HUES6 (cell line): Measurements from ENCODE around the gene MFGE8.

Source experiments
- H3K27ac ChIP-seq: 2 replicates; pipeline ENCODE4 v1.7.0; 2013; ENCODE audit warnings: low read depth, mild to moderate bottlenecking, low read length, inconsistent platforms
- H3K27me3 ChIP-seq: 2 replicates; pipeline ENCODE4 v1.6.1; 2013; ENCODE audit warnings: low read length; ENCODE audit not compliant: control insufficient read depth, insufficient read depth
- H3K36me3 ChIP-seq: 2 replicates; pipeline ENCODE4 v1.6.1; 2013; ENCODE audit warnings: low read length; ENCODE audit not compliant: control insufficient read depth, insufficient read depth
- H3K4me1 ChIP-seq: 2 replicates; pipeline ENCODE4 v1.6.1; 2013; ENCODE audit warnings: low read length; ENCODE audit not compliant: control insufficient read depth, insufficient read depth
- H3K4me3 ChIP-seq: 2 replicates; pipeline ENCODE4 v1.5.1; 2013; ENCODE audit warnings: low read depth, low read length
- H3K9ac ChIP-seq: one replicate; pipeline ENCODE4 v1.6.1; 2013; ENCODE audit warnings: mild to moderate bottlenecking, low read length
- H3K9me3 ChIP-seq: 2 replicates; pipeline ENCODE4 v1.6.1; 2013; ENCODE audit warnings: low read depth, low read length; ENCODE audit not compliant: control insufficient read depth, insufficient read depth

Gene MFGE8

GRCh38 chr15:88880944-88881740, 32.0 kb downstream of the MFGE8 start:
- Histone ChIP-seq H3K9ac (no peak overlapping the region), H3K27ac (no peak overlapping the region), H3K27me3 (no peaks in the 10 kb centered on the region), H3K9me3 (no peaks in the 10 kb centered on the region), H3K4me1 (peaks cover 5% of the 10 kb centered on the region), H3K4me3 (no peak overlapping the region), H3K36me3 (peaks cover 3% of the 10 kb centered on the region; the same call in 1 of the 2 replicates)

DNA sequence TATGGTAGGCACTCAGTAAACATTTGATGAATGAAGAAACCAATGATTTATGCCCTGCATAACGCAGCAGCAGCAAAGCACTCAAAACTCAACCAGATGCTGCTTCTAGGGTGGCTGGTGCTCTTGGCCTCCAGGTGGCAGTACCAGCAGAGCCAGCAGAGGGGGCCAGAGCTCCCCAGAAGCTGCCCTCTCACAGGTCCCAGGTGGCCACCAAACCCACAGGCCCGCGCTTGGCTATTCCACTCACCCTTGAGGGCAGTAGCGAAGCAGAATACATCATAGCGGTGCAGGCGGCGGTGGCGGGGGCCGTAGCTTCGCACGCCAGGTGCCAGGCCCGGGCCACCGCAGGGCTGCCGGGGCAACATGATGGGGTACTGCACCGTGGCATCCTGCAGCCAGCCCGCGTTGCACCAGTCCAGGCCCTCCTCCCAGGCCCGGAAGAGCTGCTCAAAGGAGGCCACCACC, 34.4 kb downstream of the MFGE8 start:
- Histone ChIP-seq H3K4me1 (no peaks in the 10 kb centered on the region), H3K9me3 (no peaks in the 10 kb centered on the region), H3K9ac (no peak overlapping the region), H3K36me3 (peaks cover 3% of the 10 kb centered on the region; the same call in 1 of the 2 replicates), H3K4me3 (no peak overlapping the region), H3K27ac (no peak overlapping the region), H3K27me3 (no peaks in the 10 kb centered on the region)

DNA sequence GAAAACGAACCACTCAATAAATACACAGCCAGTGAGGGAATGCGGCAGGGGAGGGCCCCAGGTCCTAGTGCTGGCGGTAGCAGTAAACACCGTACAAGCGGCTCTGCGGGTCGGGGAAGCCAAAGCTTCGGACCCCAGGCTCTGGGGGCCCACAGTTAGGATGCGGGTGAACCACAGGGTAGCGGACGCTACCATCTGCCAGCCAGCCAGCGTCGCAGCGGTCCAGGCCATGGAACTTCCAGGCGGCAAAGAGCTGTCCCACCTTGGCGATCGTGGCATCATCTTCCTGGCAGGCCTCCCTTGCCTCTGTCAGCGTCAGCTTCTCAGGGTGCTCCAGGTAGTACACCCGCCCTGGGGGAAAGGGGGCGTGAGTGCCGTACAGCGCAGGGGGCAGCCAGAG, 35.3 kb downstream of the MFGE8 start:
- peaks cover 3% of the 10 kb centered on the region; the same call in 1 of the 2 replicates for H3K36me3 ChIP-seq
- no peaks in the 10 kb centered on the region for H3K27me3 ChIP-seq
- H3K9ac ChIP-seq: no peak overlapping the region
- H3K4me3 ChIP-seq: no peak overlapping the region
- no peak overlapping the region for H3K27ac ChIP-seq
- no peaks in the 10 kb centered on the region for H3K4me1 ChIP-seq
- H3K9me3 ChIP-seq: no peaks in the 10 kb centered on the region

DNA sequence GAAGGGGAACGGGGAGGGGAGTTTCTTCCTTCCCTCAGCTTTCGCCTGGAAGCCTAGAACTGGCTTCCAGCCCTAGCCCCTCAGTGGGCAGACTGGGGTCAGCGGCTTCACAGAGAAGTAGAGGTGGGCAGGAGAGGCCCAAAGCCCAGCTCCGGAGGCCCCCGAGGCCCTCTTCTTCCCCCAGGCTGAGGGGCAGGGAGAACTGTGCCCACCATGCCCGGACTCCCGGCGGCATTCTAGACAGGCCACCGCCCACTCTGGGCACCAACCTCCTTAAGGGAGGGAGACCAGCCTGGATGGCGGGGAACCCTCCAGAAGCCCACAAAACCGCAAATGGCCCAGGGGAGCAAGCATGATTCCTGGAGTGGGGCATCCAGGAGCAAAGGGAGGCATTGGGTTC, 35.8 kb downstream of the MFGE8 start:
- Histone ChIP-seq H3K36me3 (peaks cover 3% of the 10 kb centered on the region; the same call in 1 of the 2 replicates), H3K9me3 (no peaks in the 10 kb centered on the region), H3K27ac (no peak overlapping the region), H3K4me3 (no peak overlapping the region), H3K4me1 (no peaks in the 10 kb centered on the region), H3K9ac (no peak overlapping the region), H3K27me3 (no peaks in the 10 kb centered on the region)

GRCh38 chr15:88876573-88876972, 36.6 kb downstream of the MFGE8 start:
- Histone ChIP-seq H3K9me3 (no peaks in the 10 kb centered on the region), H3K4me1 (no peaks in the 10 kb centered on the region), H3K36me3 (peaks cover 1% of the 10 kb centered on the region; the same call in 1 of the 2 replicates), H3K27me3 (no peaks in the 10 kb centered on the region), H3K4me3 (no peak overlapping the region), H3K27ac (no peak overlapping the region), H3K9ac (no peak overlapping the region)

GRCh38 chr15:88874684-88875083, 38.5 kb downstream of the MFGE8 start:
- Histone ChIP-seq H3K4me3 (no peak overlapping the region), H3K36me3 (no peaks in the 10 kb centered on the region), H3K27ac (no peak overlapping the region), H3K4me1 (no peaks in the 10 kb centered on the region), H3K9me3 (0 out of 2 replicates have a peak, but pooled peaks cover 5% of the 10 kb centered on the region), H3K9ac (no peak overlapping the region), H3K27me3 (peaks cover 4% of the 10 kb centered on the region; the same call in 1 of the 2 replicates)

GRCh38 chr15:88874275-88874674, 38.9 kb downstream of the MFGE8 start:
- Histone ChIP-seq H3K9me3 (0 out of 2 replicates have a peak, but pooled peaks cover 5% of the 10 kb centered on the region), H3K4me3 (no peak overlapping the region), H3K27ac (no peak overlapping the region), H3K36me3 (no peaks in the 10 kb centered on the region), H3K4me1 (no peaks in the 10 kb centered on the region), H3K9ac (no peak overlapping the region), H3K27me3 (peaks cover 4% of the 10 kb centered on the region; the same call in 1 of the 2 replicates)

DNA sequence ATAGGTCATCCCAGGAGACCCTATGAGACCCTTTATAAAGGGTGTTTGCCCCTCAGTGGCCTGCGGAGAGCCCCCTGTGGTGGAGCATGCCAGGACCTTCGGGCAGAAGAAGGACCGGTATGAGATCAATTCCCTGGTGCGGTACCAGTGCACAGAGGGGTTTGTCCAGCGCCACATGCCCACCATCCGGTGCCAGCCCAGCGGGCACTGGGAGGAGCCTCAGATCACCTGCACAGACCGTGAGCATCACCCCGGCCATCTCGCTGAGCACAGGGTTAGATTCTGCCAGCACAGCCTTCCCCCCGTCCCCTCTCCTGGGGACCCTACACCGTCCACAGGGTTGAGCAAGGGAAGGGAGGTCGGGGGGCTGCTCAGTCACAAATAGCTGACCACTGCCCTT, 39.4 kb downstream of the MFGE8 start:
- no peak overlapping the region for H3K9ac ChIP-seq
- 0 out of 2 replicates have a peak, but pooled peaks cover 5% of the 10 kb centered on the region for H3K9me3 ChIP-seq
- H3K27me3 ChIP-seq: peaks cover 4% of the 10 kb centered on the region; the same call in 1 of the 2 replicates

GRCh38 chr15:88872706-88873105, 40.5 kb downstream of the MFGE8 start:
- H3K4me3 ChIP-seq: no peak overlapping the region
- H3K27ac ChIP-seq: no peak overlapping the region
- 0 out of 2 replicates have a peak, but pooled peaks cover 5% of the 10 kb centered on the region for H3K9me3 ChIP-seq
- H3K27me3 ChIP-seq: peaks cover 4% of the 10 kb centered on the region; the same call in 1 of the 2 replicates
- no peaks in the 10 kb centered on the region for H3K4me1 ChIP-seq
- no peaks in the 10 kb centered on the region for H3K36me3 ChIP-seq
- H3K9ac ChIP-seq: no peak overlapping the region

More for the DNA sequence above, 39.4 kb downstream of the MFGE8 start:
- H3K4me1 ChIP-seq: no peaks in the 10 kb centered on the region
- no peak overlapping the region for H3K4me3 ChIP-seq
- H3K27ac ChIP-seq: no peak overlapping the region
- no peaks in the 10 kb centered on the region for H3K36me3 ChIP-seq

GRCh38 chr15:88872106-88872505, 41.1 kb downstream of the MFGE8 start:
- Histone ChIP-seq H3K4me3 (no peak overlapping the region), H3K9me3 (0 out of 2 replicates have a peak, but pooled peaks cover 5% of the 10 kb centered on the region), H3K9ac (no peak overlapping the region), H3K4me1 (no peaks in the 10 kb centered on the region), H3K27me3 (peaks cover 4% of the 10 kb centered on the region; the same call in 1 of the 2 replicates), H3K36me3 (no peaks in the 10 kb centered on the region), H3K27ac (no peak overlapping the region)

DNA sequence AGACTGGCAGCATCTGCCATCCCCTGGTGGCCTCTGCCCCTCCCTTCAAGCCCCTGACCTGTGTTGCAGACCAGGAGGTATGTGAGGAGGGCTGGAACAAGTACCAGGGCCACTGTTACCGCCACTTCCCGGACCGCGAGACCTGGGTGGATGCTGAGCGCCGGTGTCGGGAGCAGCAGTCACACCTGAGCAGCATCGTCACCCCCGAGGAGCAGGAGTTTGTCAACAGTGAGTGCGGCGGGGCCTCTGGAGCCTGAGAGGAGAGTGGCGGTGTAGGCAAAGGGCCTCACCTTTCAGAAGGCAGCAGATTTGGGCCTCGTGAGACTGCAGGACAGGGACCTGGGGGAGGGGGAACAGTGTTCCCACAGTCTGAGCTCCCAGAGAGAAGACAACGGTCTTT, 41.9 kb downstream of the MFGE8 start:
- Histone ChIP-seq H3K36me3 (no peaks in the 10 kb centered on the region), H3K9ac (no peak overlapping the region), H3K4me3 (no peak overlapping the region), H3K4me1 (no peaks in the 10 kb centered on the region), H3K27ac (no peak overlapping the region), H3K27me3 (peaks cover 4% of the 10 kb centered on the region; the same call in 1 of the 2 replicates), H3K9me3 (0 out of 2 replicates have a peak, but pooled peaks cover 5% of the 10 kb centered on the region)
